Colonic mucosa (tissue), 4 donors: ENCODE results near the gene PLEKHH1. TPM values are rescaled to one million over a fixed set of nuclear protein-coding genes. Genes with fewer than 3 reads are reported as not detected.

Experiments
- DNase-seq: peaks from one replicate; pipeline ENCODE4 v3.0.0-alpha.2; 2020
- H3K27ac ChIP-seq: fragments of 200-600 bp; one replicate; pipeline ENCODE4 v1.8.0; 2021
- H3K27me3 ChIP-seq: fragments of 200-600 bp; one replicate; pipeline ENCODE4 v1.8.0; 2021
- H3K36me3 ChIP-seq: fragments of 200-600 bp; one replicate; pipeline ENCODE4 v1.8.0; 2021
- H3K4me1 ChIP-seq: fragments of 200-600 bp; one replicate; pipeline ENCODE4 v1.8.0; 2021; ENCODE audit warnings: mild to moderate bottlenecking
- H3K4me3 ChIP-seq: fragments of 200-600 bp; one replicate; pipeline ENCODE4 v1.8.0; 2021
- H3K9ac ChIP-seq, 2 donors: one replicate each; pipeline ENCODE4 v1.7.0; 2013; ENCODE audit warnings: control low read depth in 2 of 2, low read depth in 2 of 2, low read length in 2 of 2
- H3K9me3 ChIP-seq: fragments of 200-600 bp; one replicate; pipeline ENCODE4 v1.8.0; 2021
- CTCF ChIP-seq: fragments of 200-600 bp; IDR thresholded peaks from one replicate; pipeline ENCODE4 v1.8.0; 2022; ENCODE audit warnings: antibody characterized with exemption, mild to moderate bottlenecking
- intact Hi-C: fragments of 100-400 bp; cut with DNase I; formaldehyde crosslinking; loops from one replicate; pipeline ENCODE4 v1.14.1; 2022
- total RNA-seq, 2 donors: library from RNA; stranded (reverse); fragmentation: NEBNext Ultra II Directional in 1 of 2; extraction: Animal tissue kit (Norgen Biotek cat#: 25700) in 1 of 2; gene quantifications; one replicate each; pipeline ENCODE4 v1.2.1, GENCODE V29; 2021
- donor health status: healthy.
- donor health status: DM: no; HTN: no; CAD: no.
- donor health status: DM: no; HTN: no; CAD: no.

The PLEKHH1 gene
- total RNA-seq, 2 donors from 2014 or later = 47.1 to 63.1 TPM

GRCh38 chr14:67526676-67527459 is 6.2 kb upstream of the PLEKHH1 start:
- Histone ChIP-seq H3K4me1 (no peaks in the 10 kb centered on the region), H3K4me3 (no peak overlapping the region), H3K9me3 (no peaks in the 10 kb centered on the region), H3K9ac (no peak overlapping the region), H3K27me3 (no peaks in the 10 kb centered on the region), H3K36me3 (no peaks in the 10 kb centered on the region), H3K27ac (no peak overlapping the region)
- DNase-seq = peak; percentile 70
- TF ChIP-seq CTCF = peak; percentile 69
- intact Hi-C loops = loop anchor here (2.0 to 10.0 kb wide), 4 partner anchors 44 to 178 kb away; partner anchors contain the start of gene RDH12

- H3K4me1 ChIP-seq = peaks cover 3% of the 10 kb centered on the region
- DNase-seq = no peak
- no peak overlapping the region for H3K9ac ChIP-seq
- no peak overlapping the region for H3K4me3 ChIP-seq
- intact Hi-C loops = loop anchor here (2.0 to 10.0 kb wide), 4 partner anchors 43 to 177 kb away; partner anchors contain the start of gene RDH12
- TF ChIP-seq CTCF = no peak
- no peak overlapping the region for H3K27ac ChIP-seq
- H3K36me3 ChIP-seq = no peaks in the 10 kb centered on the region
- H3K27me3 ChIP-seq = no peaks in the 10 kb centered on the region
- no peaks in the 10 kb centered on the region for H3K9me3 ChIP-seq
Observed at GRCh38 chr14:67527756-67528155, 5.3 kb upstream of the PLEKHH1 start.

GRCh38 chr14:67528276-67528675 is 4.8 kb upstream of the PLEKHH1 start:
- Histone ChIP-seq H3K9ac (no peak overlapping the region), H3K4me1 (peaks cover 3% of the 10 kb centered on the region), H3K27me3 (no peaks in the 10 kb centered on the region), H3K27ac (no peak overlapping the region), H3K4me3 (no peak overlapping the region), H3K9me3 (no peaks in the 10 kb centered on the region), H3K36me3 (no peaks in the 10 kb centered on the region)
- intact Hi-C loops = loop anchor here (5.0 to 10.0 kb wide), 3 partner anchors 93 to 177 kb away; partner anchors contain the start of gene RDH12
- no peak for DNase-seq
- no peak for TF ChIP-seq CTCF

GRCh38 chr14:67529947-67530935 is 2.8 kb upstream of the PLEKHH1 start:
- no peak for TF ChIP-seq CTCF
- H3K9ac ChIP-seq = no peak overlapping the region

GRCh38 chr14:67532606-67532997 is 488 bp upstream of the PLEKHH1 start:
- Histone ChIP-seq H3K27ac (peak overlapping the region; percentile 81), H3K27me3 (no peaks in the 10 kb centered on the region), H3K9me3 (no peaks in the 10 kb centered on the region), H3K9ac (peak overlapping the region; percentile 71 to 74), H3K4me1 (peaks cover 3% of the 10 kb centered on the region), H3K4me3 (peak overlapping the region; percentile 70), H3K36me3 (no peaks in the 10 kb centered on the region)
- intact Hi-C loops = no loop called here
- DNase-seq = no peak
- TF ChIP-seq CTCF = no peak

More at GRCh38 chr14:67529947-67530935, 2.8 kb upstream of the PLEKHH1 start:
- no peak for DNase-seq
- H3K27me3 ChIP-seq = no peaks in the 10 kb centered on the region
- intact Hi-C loops = loop anchor here (5.0 to 10.0 kb wide), 3 partner anchors 95 to 175 kb away; partner anchors contain the start of gene RDH12
- H3K4me1 ChIP-seq = peaks cover 3% of the 10 kb centered on the region
- no peaks in the 10 kb centered on the region for H3K36me3 ChIP-seq
- H3K4me3 ChIP-seq = no peak overlapping the region
- no peak overlapping the region for H3K27ac ChIP-seq
- no peaks in the 10 kb centered on the region for H3K9me3 ChIP-seq
